Stimulated activated CD8-positive, alpha-beta memory T cell treated with anti-CD3 and anti-CD28 coated beads, Interleukin-2, amount 100 ng/mL, for 1 hour (primary cell): ENCODE measurements around the gene MAST3.

Experiments
- DNase-seq, 2 donors: peaks; one replicate each; pipeline ENCODE4 v3.0.0-alpha.2; 2020; ENCODE audit warnings: low read depth in 2 of 2

Gene MAST3

GRCh38 chr19:18112989-18113478, 15.5 kb downstream of the MAST3 start:
- DNase-seq = peak; percentile 55 to 64

- DNase-seq = no peak
These were observed 16.2 kb downstream of the MAST3 start for GRCh38 chr19:18113827-18114226.

GRCh38 chr19:18114483-18114882, 16.9 kb downstream of the MAST3 start:
- DNase-seq = no peak

GRCh38 chr19:18117364-18117691, 19.8 kb downstream of the MAST3 start:
- no peak for DNase-seq

- peak; percentile 93 to 95 for DNase-seq
These were observed 20.3 kb downstream of the MAST3 start for GRCh38 chr19:18117692-18118378.

- no peak for DNase-seq
These were observed 20.9 kb downstream of the MAST3 start for GRCh38 chr19:18118420-18119012.

GRCh38 chr19:18119013-18119716, 21.6 kb downstream of the MAST3 start:
- DNase-seq = no peak

GRCh38 chr19:18119717-18120105, 22.1 kb downstream of the MAST3 start:
- DNase-seq = peak in 1 of 2 donors; percentile 42

GRCh38 chr19:18120127-18120526, 22.5 kb downstream of the MAST3 start:
- DNase-seq = no peak

GRCh38 chr19:18121166-18121565, 23.6 kb downstream of the MAST3 start:
- DNase-seq = no peak

GRCh38 chr19:18122424-18122823, 24.8 kb downstream of the MAST3 start:
- DNase-seq = no peak

- DNase-seq = no peak
These were observed 25.6 kb downstream of the MAST3 start for GRCh38 chr19:18122860-18123795.

GRCh38 chr19:18123819-18124218, 26.2 kb downstream of the MAST3 start:
- no peak for DNase-seq

GRCh38 chr19:18126097-18126496, 28.5 kb downstream of the MAST3 start:
- DNase-seq = no peak

- no peak for DNase-seq
These were observed 30.5 kb downstream of the MAST3 start for GRCh38 chr19:18128044-18128443.

- no peak for DNase-seq
These were observed 31.2 kb downstream of the MAST3 start for GRCh38 chr19:18128805-18129204.

- no peak for DNase-seq
These were observed 33.1 kb downstream of the MAST3 start for GRCh38 chr19:18130523-18131242.

- no peak for DNase-seq
These were observed 34.4 kb downstream of the MAST3 start for GRCh38 chr19:18131841-18132596.

- DNase-seq = no peak
These were observed 38.4 kb downstream of the MAST3 start for GRCh38 chr19:18135712-18136584.
